ENCODE measurements around the gene BAIAP2L1.

DNA sequence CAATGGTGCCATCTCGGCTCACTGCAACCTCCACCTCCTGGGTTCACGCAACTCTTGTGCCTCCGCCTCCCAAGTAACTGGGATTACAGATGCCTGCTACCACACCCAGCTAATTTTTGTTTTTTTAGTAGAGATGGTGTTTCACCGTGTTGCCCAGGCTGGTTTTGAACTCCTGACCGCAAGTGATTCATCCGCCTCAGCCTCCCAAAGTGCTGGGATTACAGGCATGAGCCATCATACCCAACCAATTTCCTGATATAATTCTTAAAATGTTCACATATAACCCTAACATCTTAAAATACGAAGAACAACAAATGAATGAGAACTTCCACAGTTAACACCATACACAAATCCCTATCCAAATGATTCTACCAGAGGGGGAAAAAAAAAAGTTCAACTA, 31.2 kb downstream of the BAIAP2L1 start:
- TF ChIP-seq POLR2A (IDR thresholded peaks at IDR 0.05; ENCODE audit: low read depth, low read length) = no peak
- TF ChIP-seq POLR2AphosphoS5 (IDR thresholded peaks at IDR 0.05; ENCODE audit: low read depth, low read length) = no peak
